Uterus (tissue), 4 donors: ENCODE data around the gene TTC4. TPM values are rescaled to one million over a fixed set of nuclear protein-coding genes. Genes with fewer than 3 reads are reported as not detected.

ENCODE experiments used
- DNase-seq, 2 donors: peaks; one replicate each; pipeline ENCODE4 v3.0.0-alpha.2; 2019 to 2020
- H3K27ac ChIP-seq, 2 donors: fragments of 200-600 bp; sonication (generic); 1 replicate in 1 of 2; 2 replicates in 1 of 2; pipeline ENCODE4 v1.5.1; 2016 to 2018
- H3K27me3 ChIP-seq, 2 donors: fragments of 200-600 bp; sonication (generic); one replicate each; pipeline ENCODE4 v1.5.1; 2018 to 2019; ENCODE audit warnings: control low read depth in 1 of 2
- H3K36me3 ChIP-seq, 2 donors: fragments of 200-600 bp; sonication (generic); one replicate each; pipeline ENCODE4 v1.5.1; 2019; ENCODE audit warnings: control low read depth in 1 of 2
- H3K4me1 ChIP-seq, 2 donors: fragments of 200-600 bp; sonication (generic); one replicate each; pipeline ENCODE4 v1.5.1; 2018 to 2019; ENCODE audit warnings: control low read depth in 1 of 2
- H3K4me3 ChIP-seq, 2 donors: fragments of 200-600 bp; sonication (generic); 1 replicate in 1 of 2; 2 replicates in 1 of 2; pipeline ENCODE4 v1.5.1; 2018 to 2019; ENCODE audit warnings: mild to moderate bottlenecking in 1 of 2
- H3K9me3 ChIP-seq, 2 donors: fragments of 200-600 bp; sonication (generic); one replicate each; pipeline ENCODE4 v1.5.1; 2019; ENCODE audit warnings: control low read depth in 1 of 2
- CTCF ChIP-seq, 4 experiments: fragments of 200-600 bp in 2 of 4; fragments of 450-650 bp in 2 of 4; sonication (generic) in 2 of 4; IDR thresholded peaks; one replicate each; pipeline ENCODE4 v1.5.1; 2016 to 2019; ENCODE audit warnings: antibody characterized with exemption in 4 of 4, mild to moderate bottlenecking in 2 of 4, moderate library complexity in 1 of 4
- POLR2A ChIP-seq, 2 donors: fragments of 450-650 bp; IDR thresholded peaks; one replicate each; pipeline ENCODE4 v1.6.1; 2016; ENCODE audit warnings: antibody characterized with exemption in 2 of 2, mild to moderate bottlenecking in 1 of 2, moderate library complexity in 1 of 2
- intact Hi-C: fragments of 100-400 bp; cut with DNase I; formaldehyde crosslinking; loops from one replicate; pipeline ENCODE4 v1.15.1; 2023; ENCODE audit warnings: low total_unique reads
- total RNA-seq, 4 donors: library from RNA; depleted of rRNA in 3 of 4; stranded (reverse); fragments of >200 nt in 3 of 4; gene quantifications; one replicate each; pipeline versions ENCODE4 v1.1.0 to v1.2.4, GENCODE V29; 2014 to 2023
- donor health status: DM: yes; HTN: yes; CAD: no.

The TTC4 gene
- total RNA-seq, 4 donors from 2014 or later, result 5.9 to 43.4 (median 19.0) TPM

- Histone ChIP-seq H3K27ac (no peak overlapping the region), H3K4me1 (no peaks in the 10 kb centered on the region), H3K4me3 (no peak overlapping the region), H3K27me3 (no peaks in the 10 kb centered on the region), H3K9me3 (no peaks in the 10 kb centered on the region), H3K36me3 (no peaks in the 10 kb centered on the region)
- no peak for DNase-seq
- intact Hi-C loops, result no loop called here
- TF ChIP-seq CTCF (IDR thresholded peaks at IDR 0.05), result no peak
- no peak for TF ChIP-seq POLR2A (IDR thresholded peaks at IDR 0.05)
These were observed 19.9 kb upstream of the TTC4 start for GRCh38 chr1:54695764-54696163.

GRCh38 chr1:54696262-54696661 lies 19.4 kb upstream of the TTC4 start:
- no peak for DNase-seq
- no peak for TF ChIP-seq CTCF (IDR thresholded peaks at IDR 0.05)
- no peak for TF ChIP-seq POLR2A (IDR thresholded peaks at IDR 0.05)
- no peak overlapping the region for H3K4me3 ChIP-seq
- no peaks in the 10 kb centered on the region for H3K27me3 ChIP-seq
- no peak overlapping the region for H3K27ac ChIP-seq
- H3K36me3 ChIP-seq, result no peaks in the 10 kb centered on the region
- intact Hi-C loops, result no loop called here
- H3K9me3 ChIP-seq, result no peaks in the 10 kb centered on the region
- H3K4me1 ChIP-seq, result no peaks in the 10 kb centered on the region

- no peaks in the 10 kb centered on the region for H3K9me3 ChIP-seq
- intact Hi-C loops, result no loop called here
- DNase-seq, result no peak
- no peak overlapping the region for H3K27ac ChIP-seq
- no peaks in the 10 kb centered on the region for H3K36me3 ChIP-seq
- H3K4me3 ChIP-seq, result no peak overlapping the region
- TF ChIP-seq CTCF (IDR thresholded peaks at IDR 0.05) (no peak), POLR2A (IDR thresholded peaks at IDR 0.05) (no peak)
- H3K27me3 ChIP-seq, result no peaks in the 10 kb centered on the region
- no peaks in the 10 kb centered on the region for H3K4me1 ChIP-seq
These were observed 17.8 kb upstream of the TTC4 start for GRCh38 chr1:54697896-54698295.

- intact Hi-C loops, result no loop called here
- Histone ChIP-seq H3K27me3 (no peaks in the 10 kb centered on the region), H3K36me3 (no peaks in the 10 kb centered on the region), H3K27ac (no peak overlapping the region), H3K4me3 (no peak overlapping the region), H3K4me1 (no peaks in the 10 kb centered on the region), H3K9me3 (no peaks in the 10 kb centered on the region)
- DNase-seq, result no peak
- TF ChIP-seq CTCF (IDR thresholded peaks at IDR 0.05) (no peak), POLR2A (IDR thresholded peaks at IDR 0.05) (no peak)
These were observed 17.3 kb upstream of the TTC4 start for GRCh38 chr1:54698346-54698745.

GRCh38 chr1:54699936-54700525 lies 15.6 kb upstream of the TTC4 start:
- no peak for TF ChIP-seq POLR2A (IDR thresholded peaks at IDR 0.05)
- no peak for TF ChIP-seq CTCF (IDR thresholded peaks at IDR 0.05)
- H3K36me3 ChIP-seq, result no peaks in the 10 kb centered on the region
- no peak for DNase-seq
- no peaks in the 10 kb centered on the region for H3K27me3 ChIP-seq
- intact Hi-C loops, result no loop called here
- H3K4me3 ChIP-seq, result no peak overlapping the region
- H3K27ac ChIP-seq, result no peak overlapping the region
- no peaks in the 10 kb centered on the region for H3K9me3 ChIP-seq
- H3K4me1 ChIP-seq, result no peaks in the 10 kb centered on the region
